Fibroblast of the aortic adventitia (primary cell): ENCODE data around the gene ABI3BP. TPM values are rescaled to one million over a fixed set of nuclear protein-coding genes. Genes with fewer than 3 reads are reported as not detected.

Experiments
- DNase-seq: peaks from one replicate; pipeline ENCODE4 v3.0.0-alpha.2; 2010; ENCODE audit warnings: low read depth
- H3K4me3 ChIP-seq: 2 replicates; pipeline ENCODE4 v1.5.1; 2011; ENCODE audit warnings: low read depth, mild to moderate bottlenecking, control low read depth, low read length, moderate library complexity
- total RNA-seq: library from RNA; depleted of rRNA; stranded (reverse); fragments of >200 nt; gene quantifications from 2 replicates; pipeline ENCODE4 v1.2.3, GENCODE V29; 2012; ENCODE audit warnings: low replicate concordance
- TF ChIP-seq, protein P1 (sequence below): IDR thresholded peaks from 2 replicates; pipeline ENCODE4 v1.5.1; 2011; ENCODE audit warnings: mild to moderate bottlenecking, low read length, control low read depth, inconsistent platforms; ENCODE audit not compliant: insufficient read depth

The ABI3BP gene
- total RNA-seq, 1 donor = 108 TPM

DNA sequence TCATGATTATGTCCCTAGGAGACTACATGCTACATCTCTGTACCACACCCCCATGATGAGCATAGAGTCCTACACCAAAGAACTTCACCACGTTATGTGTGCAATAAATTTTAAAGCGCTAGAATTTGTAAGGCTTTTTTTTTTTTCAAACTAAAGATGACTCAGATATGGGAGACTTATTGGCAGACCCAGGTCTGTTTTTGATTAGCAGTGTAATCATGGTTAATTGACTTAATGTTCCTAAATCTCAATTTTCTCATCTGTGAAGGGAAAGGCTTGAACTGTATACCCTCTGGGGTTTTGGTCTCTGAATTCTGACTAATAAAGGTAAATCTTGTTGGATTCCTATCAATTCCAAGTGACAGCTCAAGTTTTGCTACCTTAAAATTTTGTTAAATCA lies 26.4 kb downstream of the ABI3BP start:
- TF ChIP-seq, protein P1, sequence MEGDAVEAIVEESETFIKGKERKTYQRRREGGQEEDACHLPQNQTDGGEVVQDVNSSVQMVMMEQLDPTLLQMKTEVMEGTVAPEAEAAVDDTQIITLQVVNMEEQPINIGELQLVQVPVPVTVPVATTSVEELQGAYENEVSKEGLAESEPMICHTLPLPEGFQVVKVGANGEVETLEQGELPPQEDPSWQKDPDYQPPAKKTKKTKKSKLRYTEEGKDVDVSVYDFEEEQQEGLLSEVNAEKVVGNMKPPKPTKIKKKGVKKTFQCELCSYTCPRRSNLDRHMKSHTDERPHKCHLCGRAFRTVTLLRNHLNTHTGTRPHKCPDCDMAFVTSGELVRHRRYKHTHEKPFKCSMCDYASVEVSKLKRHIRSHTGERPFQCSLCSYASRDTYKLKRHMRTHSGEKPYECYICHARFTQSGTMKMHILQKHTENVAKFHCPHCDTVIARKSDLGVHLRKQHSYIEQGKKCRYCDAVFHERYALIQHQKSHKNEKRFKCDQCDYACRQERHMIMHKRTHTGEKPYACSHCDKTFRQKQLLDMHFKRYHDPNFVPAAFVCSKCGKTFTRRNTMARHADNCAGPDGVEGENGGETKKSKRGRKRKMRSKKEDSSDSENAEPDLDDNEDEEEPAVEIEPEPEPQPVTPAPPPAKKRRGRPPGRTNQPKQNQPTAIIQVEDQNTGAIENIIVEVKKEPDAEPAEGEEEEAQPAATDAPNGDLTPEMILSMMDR = no peak
- DNase-seq = no peak
- no peak overlapping the region for H3K4me3 ChIP-seq

DNA sequence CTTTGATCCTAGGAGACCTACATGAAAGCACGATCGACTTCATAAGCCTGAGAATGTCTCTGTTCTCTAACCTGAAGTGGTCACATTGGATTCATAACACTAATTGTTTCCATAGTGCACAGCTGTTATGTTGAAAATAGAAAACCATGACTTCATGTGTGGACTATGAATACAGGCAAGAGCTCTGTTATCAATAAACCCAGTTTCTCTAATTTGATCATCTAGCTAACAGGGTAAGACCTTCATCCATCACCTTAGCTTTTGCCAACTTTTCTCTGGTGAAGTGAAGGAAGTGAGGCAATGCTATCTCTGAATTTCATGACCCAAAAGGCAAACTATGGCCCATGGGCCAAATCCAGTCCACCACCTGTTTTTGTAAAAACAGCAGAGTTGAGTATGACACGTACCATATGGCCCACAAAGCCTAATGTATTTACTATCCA lies 27.2 kb downstream of the ABI3BP start:
- DNase-seq = peak; percentile 33
- H3K4me3 ChIP-seq = no peak overlapping the region
- TF ChIP-seq, protein P1 = no peak

DNA sequence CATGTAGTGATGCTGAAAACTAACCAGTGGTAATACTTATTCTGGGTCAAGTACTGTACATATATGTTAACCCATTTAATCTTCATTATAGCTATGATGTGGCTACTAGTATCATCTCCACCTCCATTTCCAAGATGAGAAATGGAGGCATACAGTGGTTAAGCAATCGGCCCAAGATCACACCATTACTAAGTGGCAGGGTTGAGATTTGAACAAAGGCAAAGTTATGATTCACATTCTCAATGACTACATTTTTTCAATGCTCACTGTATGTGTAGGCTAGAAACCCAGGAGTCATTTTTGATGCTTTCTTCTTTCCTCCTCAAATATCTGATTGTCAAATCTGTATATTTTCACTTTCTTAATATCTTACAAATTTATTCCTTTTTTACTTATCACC lies 30.2 kb downstream of the ABI3BP start:
- no peak for DNase-seq
- no peak overlapping the region for H3K4me3 ChIP-seq
- TF ChIP-seq, protein P1 = no peak

DNA sequence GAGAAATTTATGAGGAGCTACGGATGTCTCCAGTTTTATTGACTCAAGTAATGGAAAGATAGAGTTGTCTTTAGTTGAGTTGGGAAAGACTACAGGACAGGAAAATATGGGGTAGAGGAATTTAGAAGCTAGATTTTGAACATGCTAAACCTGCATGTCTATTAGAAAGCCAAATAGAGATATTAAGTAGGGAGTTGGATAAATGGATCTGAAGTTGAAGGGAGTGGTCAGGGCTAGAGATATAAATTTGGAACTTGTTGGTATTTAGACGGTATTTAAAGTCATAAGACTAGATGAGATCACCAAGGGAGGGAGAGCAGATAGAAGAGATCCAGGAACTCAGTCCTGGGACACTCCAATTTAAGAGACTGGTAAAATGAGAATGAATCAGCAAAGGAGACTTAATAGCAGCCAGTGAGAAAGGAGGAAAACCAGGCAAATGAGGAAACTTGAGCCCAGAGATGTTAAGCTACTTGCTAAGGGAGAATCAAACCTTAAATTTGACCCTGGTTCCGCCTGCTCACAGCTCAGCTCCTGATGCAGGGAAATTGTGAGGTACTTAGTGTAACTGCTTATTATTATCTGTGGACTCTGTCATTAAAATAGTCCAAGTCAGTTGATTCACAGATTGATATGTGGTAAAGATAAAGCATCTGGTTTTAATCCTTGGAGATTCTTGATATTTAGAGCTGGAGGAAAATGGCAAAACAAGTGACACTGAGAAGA lies 35.8 kb downstream of the ABI3BP start:
- no peak overlapping the region for H3K4me3 ChIP-seq
- peak; percentile 92 for DNase-seq
- TF ChIP-seq, protein P1 = no peak

DNA sequence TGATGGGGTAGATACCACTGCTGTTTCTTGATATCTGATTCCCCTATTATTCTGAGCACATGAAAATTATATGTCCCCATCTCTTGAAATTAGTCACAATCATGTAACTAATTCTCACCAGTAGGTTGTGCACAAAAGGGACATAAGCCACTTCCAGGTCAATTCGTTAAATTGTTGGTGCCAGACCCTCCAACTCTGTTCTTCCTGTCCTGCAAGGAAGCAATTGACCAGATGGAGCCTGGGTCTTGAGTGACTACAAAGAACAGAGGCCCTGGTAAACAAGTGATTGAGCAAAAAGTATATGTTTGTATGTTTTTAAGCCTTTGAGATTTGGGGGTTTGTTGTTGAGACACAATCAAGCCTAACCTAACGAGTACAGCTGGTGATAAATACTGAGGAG lies 36.9 kb downstream of the ABI3BP start:
- H3K4me3 ChIP-seq = no peak overlapping the region
- TF ChIP-seq, protein P1 = no peak
- no peak for DNase-seq

DNA sequence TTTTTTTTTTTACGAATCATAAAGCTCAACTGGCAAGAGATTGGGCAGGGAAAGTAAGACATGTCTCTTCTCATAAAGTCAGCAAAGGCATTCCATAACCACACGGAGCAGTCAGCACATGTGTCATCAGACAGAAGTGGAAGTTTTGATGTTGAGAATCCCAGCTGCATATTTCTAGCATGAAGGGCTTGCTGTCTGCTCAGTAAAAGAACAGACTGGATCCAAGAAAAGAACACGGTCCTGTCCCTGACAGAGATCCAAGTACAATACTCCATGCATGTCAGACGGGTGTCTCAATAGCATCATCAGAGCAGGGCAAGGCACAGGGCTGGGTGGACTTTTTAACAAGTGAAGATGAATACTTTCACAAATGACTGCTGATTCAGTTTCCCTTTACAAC lies 38.2 kb downstream of the ABI3BP start:
- peak; percentile 96 for DNase-seq
- H3K4me3 ChIP-seq = no peak overlapping the region
- TF ChIP-seq, protein P1 = no peak
